K562 (cell line): ENCODE measurements around the gene APOBEC3G. TPM values are rescaled to one million over a fixed set of nuclear protein-coding genes. Genes with fewer than 3 reads are reported as not detected.
A peak's percentile ranks its signal among the peaks of the same experiment; 100 is the strongest.

Experiments
- ATF3 ChIP-seq, 2 experiments: fragments of 450-650 bp in 1 of 2; sonication (generic) in 1 of 2; formaldehyde crosslinking in 1 of 2; IDR thresholded peaks in 1 of 2; conservative IDR thresholded peaks in 1 of 2; 2 replicates each; pipeline versions ENCODE4 v1.6.1 to v1.8.1; 2016 to 2023; ENCODE audit warnings: mild to moderate bottlenecking in 2 of 2, moderate library complexity in 2 of 2, inconsistent platforms in 1 of 2, missing genetic modification reagents in 1 of 2
- BCL6 ChIP-seq: fragments of 250-450 bp; sonication (Bioruptor Pico); IDR thresholded peaks from 2 replicates; pipeline ENCODE4 v1.4.0; 2020
- DIDO1 ChIP-seq: fragments of 450-650 bp; IDR thresholded peaks from 2 replicates; pipeline ENCODE4 v1.6.1; 2016; ENCODE audit warnings: low read depth, missing biosample characterization, missing genetic modification characterization
- EWSR1 ChIP-seq: fragments of 450-650 bp; IDR thresholded peaks from 2 replicates; pipeline ENCODE4 v1.6.1; 2018; ENCODE audit warnings: borderline replicate concordance, mild to moderate bottlenecking, low read depth, moderate library complexity; ENCODE audit not compliant: partially characterized antibody
- FOXA3 ChIP-seq, 2 experiments: fragments of 450-650 bp in 1 of 2; sonication (generic) in 1 of 2; formaldehyde crosslinking; IDR thresholded peaks in 1 of 2; conservative IDR thresholded peaks in 1 of 2; 2 replicates each; pipeline versions ENCODE4 v1.4.0 to v1.8.0; 2020 to 2022; ENCODE audit warnings: mild to moderate bottlenecking in 2 of 2, missing genetic modification reagents in 1 of 2
- HSF4 ChIP-seq: fragments of 250-450 bp; sonication (Bioruptor Pico); IDR thresholded peaks from 2 replicates; pipeline ENCODE4 v2.1.2; 2022; ENCODE audit warnings: mild to moderate bottlenecking, moderate library complexity, borderline replicate concordance
- L3MBTL2 ChIP-seq: fragments of 450-650 bp; IDR thresholded peaks from 2 replicates; pipeline ENCODE4 v1.6.1; 2016; ENCODE audit warnings: mild to moderate bottlenecking, moderate library complexity
- MCM2 ChIP-seq: fragments of 450-650 bp; IDR thresholded peaks from 2 replicates; pipeline ENCODE4 v1.6.1; 2017; ENCODE audit warnings: low read depth, mild to moderate bottlenecking
- NCOA2 ChIP-seq, 2 experiments: fragments of 450-650 bp; IDR thresholded peaks; 2 replicates each; pipeline ENCODE4 v1.6.1; 2018; ENCODE audit warnings: mild to moderate bottlenecking in 2 of 2, moderate library complexity in 1 of 2; ENCODE audit not compliant: partially characterized antibody in 2 of 2
- POLR2G ChIP-seq: fragments of 200-400 bp; formaldehyde crosslinking; IDR thresholded peaks from 2 replicates; pipeline ENCODE4 v1.6.1; 2017; ENCODE audit warnings: low read depth, mild to moderate bottlenecking, antibody characterized with exemption, low read length, moderate library complexity
- PRDM10 ChIP-seq: fragments of 450-650 bp; IDR thresholded peaks from 2 replicates; pipeline ENCODE4 v1.6.1; 2018; ENCODE audit not compliant: partially characterized antibody
- RCOR1 ChIP-seq, 2 experiments: IDR thresholded peaks; 2 replicates each; pipeline ENCODE4 v1.6.1; 2012; ENCODE audit warnings: low read depth in 2 of 2, low read length in 2 of 2, borderline replicate concordance in 1 of 2, improper control_type of control experiment in 1 of 2
- SRSF3 ChIP-seq: fragments of 200-400 bp; formaldehyde crosslinking; IDR thresholded peaks from 2 replicates; pipeline ENCODE4 v1.6.1; 2016; ENCODE audit warnings: mild to moderate bottlenecking, low read length, moderate library complexity; ENCODE audit not compliant: insufficient read depth
- SRSF7 ChIP-seq: fragments of 200-400 bp; formaldehyde crosslinking; optimal IDR thresholded peaks from 2 replicates; pipeline ENCODE3; 2017; ENCODE audit warnings: mild to moderate bottlenecking, low read depth, low read length
- TEAD2 ChIP-seq: fragments of 450-650 bp; IDR thresholded peaks from 2 replicates; pipeline ENCODE4 v1.6.1; 2016; ENCODE audit warnings: missing genetic modification characterization, control low read depth, missing compliant biosample characterization
- ZC3H11A ChIP-seq: IDR thresholded peaks from 2 replicates; pipeline ENCODE4 v1.6.1; 2012; ENCODE audit warnings: low read depth, low read length, improper control_type of control experiment
- ZNF3 ChIP-seq: fragments of 250-450 bp; sonication (Bioruptor Pico); IDR thresholded peaks from 2 replicates; pipeline ENCODE4 v1.5.0; 2021; ENCODE audit warnings: mild to moderate bottlenecking, moderate library complexity
- ZNF445 ChIP-seq: fragments of 250-450 bp; sonication (Bioruptor Pico); IDR thresholded peaks from 2 replicates; pipeline ENCODE4 v1.4.0; 2020; ENCODE audit warnings: low read depth, mild to moderate bottlenecking, moderate library complexity
- polyA plus RNA-seq, 8 experiments: library from polyadenylated mRNA; depleted of rRNA in 4 of 8; stranded (reverse) in 5 of 8; unstranded in 3 of 8; fragments of >200 nt; fragmentation: Nextera tagmentation in 2 of 8; fragmentation: Illumina TruSeq in 1 of 8; extraction: Ambion mirVana in 2 of 8; extraction: Trizol in 1 of 8; gene quantifications; 2 replicates each; pipeline versions ENCODE4 v1.2.1 to v1.2.3, GENCODE V29; 2011 to 2014; ENCODE audit warnings: inconsistent platforms in 1 of 8, missing spikeins in 1 of 8
- total RNA-seq, 7 experiments: library from RNA; depleted of rRNA in 6 of 7; stranded (reverse); fragments of >200 nt in 6 of 7; fragmentation: Illumina TruSeq in 2 of 7; extraction: Trizol in 2 of 7; gene quantifications; 2 replicates each; pipeline versions ENCODE4 v1.2.1 to v1.2.3, GENCODE V29; 2011 to 2021; ENCODE audit warnings: low replicate concordance in 1 of 7
- TF ChIP-seq, protein P1 (sequence below): fragments of 450-650 bp; IDR thresholded peaks from 2 replicates; pipeline ENCODE4 v1.6.1; 2016; ENCODE audit warnings: low read depth, mild to moderate bottlenecking, moderate library complexity
- TF ChIP-seq, protein P2 (sequence below): fragments of 250-450 bp; sonication (Bioruptor Pico); IDR thresholded peaks from 2 replicates; pipeline ENCODE4 v1.5.0; 2020; ENCODE audit warnings: mild to moderate bottlenecking

Gene APOBEC3G
- total and polyA plus RNA-seq, 9 of the 15 experiments (the other 6 are each of a cell fraction or from before 2014, with no cell fraction given), result 5.2 to 20.8 (median 11.4) TPM

- TF ChIP-seq PRDM10 (no peak), BCL6 (CRISPR knock-in tag) (peak; percentile 80; the same call in 1 of the 2 replicates), ATF3 (IDR thresholded peaks at IDR 0.05) (0 out of 2 replicates have a peak, but pooled peaks have one; percentile 31), ATF3 (CRISPR knock-in tag; conservative IDR thresholded peaks at IDR 0.05) (no peak), ZNF445 (CRISPR knock-in tag) (0 out of 2 replicates have a peak, but pooled peaks have one; percentile 50), ZNF3 (CRISPR knock-in tag) (no peak), RCOR1 (IDR thresholded peaks at IDR 0.05; ENCODE audit: borderline replicate concordance in 1 of 2, low read depth in 2 of 2, low read length in 2 of 2) (no peak), POLR2G (no peak), NCOA2 (IDR thresholded peaks at IDR 0.05; ENCODE audit: partially characterized antibody in 2 of 2) (no peak), MCM2 (no peak), HSF4 (no peak), SRSF7 (no peak), TEAD2 (tag) (peak; percentile 84; the same call in 1 of the 2 replicates), L3MBTL2 (no peak), FOXA3 (CRISPR knock-in tag; conservative IDR thresholded peaks at IDR 0.05 in 1 of 2, IDR thresholded peaks at IDR 0.05 in 1 of 2) (no peak), SRSF3 (no peak), DIDO1 (tag) (peak; percentile 63; the same call in 1 of the 2 replicates), ZC3H11A (no peak), EWSR1 (no peak)
- TF ChIP-seq, protein P1, sequence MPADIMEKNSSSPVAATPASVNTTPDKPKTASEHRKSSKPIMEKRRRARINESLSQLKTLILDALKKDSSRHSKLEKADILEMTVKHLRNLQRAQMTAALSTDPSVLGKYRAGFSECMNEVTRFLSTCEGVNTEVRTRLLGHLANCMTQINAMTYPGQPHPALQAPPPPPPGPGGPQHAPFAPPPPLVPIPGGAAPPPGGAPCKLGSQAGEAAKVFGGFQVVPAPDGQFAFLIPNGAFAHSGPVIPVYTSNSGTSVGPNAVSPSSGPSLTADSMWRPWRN, result no peak
- TF ChIP-seq, protein P2, sequence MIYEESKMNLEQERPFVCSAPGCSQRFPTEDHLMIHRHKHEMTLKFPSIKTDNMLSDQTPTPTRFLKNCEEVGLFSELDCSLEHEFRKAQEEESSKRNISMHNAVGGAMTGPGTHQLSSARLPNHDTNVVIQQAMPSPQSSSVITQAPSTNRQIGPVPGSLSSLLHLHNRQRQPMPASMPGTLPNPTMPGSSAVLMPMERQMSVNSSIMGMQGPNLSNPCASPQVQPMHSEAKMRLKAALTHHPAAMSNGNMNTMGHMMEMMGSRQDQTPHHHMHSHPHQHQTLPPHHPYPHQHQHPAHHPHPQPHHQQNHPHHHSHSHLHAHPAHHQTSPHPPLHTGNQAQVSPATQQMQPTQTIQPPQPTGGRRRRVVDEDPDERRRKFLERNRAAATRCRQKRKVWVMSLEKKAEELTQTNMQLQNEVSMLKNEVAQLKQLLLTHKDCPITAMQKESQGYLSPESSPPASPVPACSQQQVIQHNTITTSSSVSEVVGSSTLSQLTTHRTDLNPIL, result peak; percentile 61; the same call in 1 of the 2 replicates
Measured at GRCh38 chr22:39108487-39108886, 31.4 kb downstream of the APOBEC3G start (continued).
